CD4-positive, alpha-beta T cell treated with Interleukin-12 subunit alpha and Interleukin-12 subunit beta, for 1 hour (primary cell): ENCODE data around the gene SCUBE3.

Source experiments
- DNase-seq: peaks from one replicate; pipeline ENCODE4 v3.0.0-alpha.2; 2020

Gene SCUBE3

DNA sequence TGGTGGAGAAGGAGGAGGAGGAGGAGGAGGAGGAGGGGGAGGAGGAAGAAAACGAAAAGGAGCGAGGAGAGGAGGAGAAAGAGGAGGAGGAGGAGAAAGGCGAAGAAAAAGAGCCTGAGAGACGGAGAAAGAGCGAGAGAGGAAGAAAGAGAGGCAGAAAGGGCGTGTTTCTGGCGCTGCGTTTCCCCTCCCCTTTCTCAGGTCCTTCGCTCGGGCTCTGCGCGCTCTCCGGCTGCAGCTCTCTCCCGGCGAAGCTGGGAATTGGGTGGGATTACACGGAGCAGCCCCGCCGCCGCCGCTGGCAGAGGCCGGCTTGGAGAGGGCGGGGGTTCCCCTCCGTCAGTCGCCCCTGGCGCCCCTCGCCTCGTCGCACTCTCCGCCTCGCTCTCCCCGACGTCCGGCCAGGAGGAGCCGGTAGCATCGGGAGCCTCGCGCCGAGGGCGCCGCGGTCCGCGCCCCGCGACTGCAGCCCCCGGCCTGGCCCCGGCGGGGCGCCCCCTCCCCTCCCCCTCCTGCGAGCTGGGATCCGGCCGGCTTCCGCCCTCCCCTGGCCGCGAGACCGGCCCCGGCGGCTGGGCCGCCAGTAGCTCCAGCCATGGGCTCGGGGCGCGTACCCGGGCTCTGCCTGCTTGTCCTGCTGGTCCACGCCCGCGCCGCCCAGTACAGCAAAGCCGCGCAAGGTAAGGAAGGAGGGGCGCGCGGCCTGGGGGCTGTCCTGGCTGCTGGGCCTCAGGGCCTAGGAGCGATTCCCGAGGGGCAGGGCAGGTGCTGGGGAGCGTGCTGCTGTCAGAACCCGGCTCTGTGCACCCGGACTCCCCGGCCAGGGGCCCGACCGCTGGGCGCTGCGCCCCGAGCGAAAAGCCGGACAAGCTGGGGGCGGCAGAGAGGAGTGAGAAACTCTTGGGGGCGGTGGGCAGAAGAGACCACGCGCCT is at the start of gene SCUBE3:
Gene SCUBE3 (plus strand): TSS at position 133 of the 933 bp plus-strand sequence. CDS start 463 bp downstream, at position 596.
- DNase-seq: no peak

DNA sequence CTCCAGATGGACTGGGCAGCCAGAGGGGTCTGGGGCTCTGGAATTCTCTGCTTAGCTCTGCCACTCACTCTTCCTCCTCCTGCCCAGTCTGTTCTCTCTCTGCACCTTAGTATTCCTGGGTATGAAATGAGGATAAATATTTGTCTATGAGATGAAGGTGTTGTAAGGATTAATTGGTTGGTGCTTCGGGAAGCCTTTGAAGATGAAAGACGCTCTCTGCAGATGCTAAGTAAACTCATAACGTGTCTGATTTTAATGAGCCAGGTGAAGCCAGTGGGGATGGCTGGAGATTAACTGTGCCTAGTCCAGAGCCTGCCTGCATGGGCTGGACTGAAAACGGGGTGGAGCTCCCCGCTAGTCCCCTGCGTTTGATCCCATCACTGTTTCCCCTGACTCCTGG is 49.5 kb upstream of the SCUBE3 start:
- DNase-seq: no peak

DNA sequence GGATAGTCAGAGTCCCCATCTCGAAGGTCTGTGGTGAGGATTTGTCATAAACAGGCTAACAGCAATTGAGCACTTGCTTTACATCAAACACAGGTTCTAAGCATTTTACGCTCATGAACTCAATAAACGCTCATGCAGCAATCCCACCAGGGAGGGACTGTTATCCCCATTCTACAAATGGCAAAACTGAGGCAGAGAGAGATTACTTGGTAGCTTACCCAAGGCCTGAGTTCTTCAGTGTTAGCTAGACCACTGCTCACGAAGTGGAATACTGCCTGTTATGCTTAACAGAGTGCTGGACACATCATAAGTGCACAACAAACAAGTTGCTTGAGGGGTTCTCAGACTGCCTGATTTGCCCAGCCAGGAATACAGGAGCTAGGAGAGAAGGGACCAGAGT is 48.9 kb upstream of the SCUBE3 start:
- no peak for DNase-seq

DNA sequence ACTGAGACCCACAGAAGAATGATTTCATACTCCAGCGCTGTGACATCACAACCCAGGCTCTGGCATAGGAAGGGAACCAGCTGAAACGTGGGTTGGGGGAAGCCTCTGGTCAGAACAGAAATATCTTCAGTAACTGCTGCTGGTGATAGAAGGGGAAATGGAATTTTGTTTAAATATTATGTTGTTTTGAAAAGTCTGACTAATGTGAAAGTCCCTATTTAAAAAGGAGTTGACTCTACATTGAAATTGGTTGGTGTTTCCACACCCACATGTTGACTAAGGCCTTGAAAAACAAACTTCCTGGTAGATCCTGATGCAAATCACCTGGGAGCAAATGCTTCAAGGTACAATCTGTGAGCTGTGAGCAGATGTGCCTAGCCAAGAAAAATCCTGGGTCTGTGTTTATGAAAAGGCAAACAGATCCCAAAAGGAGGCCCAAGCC is 48.1 kb upstream of the SCUBE3 start:
- DNase-seq: no peak

DNA sequence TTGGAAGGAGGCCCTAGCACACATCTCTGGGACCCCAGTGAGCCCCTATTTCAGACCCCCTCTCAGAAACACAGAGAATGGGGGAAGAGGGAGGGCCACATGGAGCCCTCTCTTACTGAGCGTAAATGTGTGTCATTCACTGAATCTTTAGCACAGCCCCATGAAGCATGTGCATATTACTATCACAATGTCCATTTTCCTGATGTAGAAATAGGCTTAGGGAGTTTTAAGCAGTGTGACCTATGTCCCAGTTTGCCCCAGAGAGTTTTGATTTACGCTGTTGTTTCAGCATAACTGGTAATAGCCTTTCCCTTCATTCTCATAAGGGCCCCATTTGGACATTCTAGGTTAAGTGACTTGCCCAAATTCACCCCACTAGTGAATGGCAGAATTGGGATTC is 47.6 kb upstream of the SCUBE3 start:
- DNase-seq: no peak

DNA sequence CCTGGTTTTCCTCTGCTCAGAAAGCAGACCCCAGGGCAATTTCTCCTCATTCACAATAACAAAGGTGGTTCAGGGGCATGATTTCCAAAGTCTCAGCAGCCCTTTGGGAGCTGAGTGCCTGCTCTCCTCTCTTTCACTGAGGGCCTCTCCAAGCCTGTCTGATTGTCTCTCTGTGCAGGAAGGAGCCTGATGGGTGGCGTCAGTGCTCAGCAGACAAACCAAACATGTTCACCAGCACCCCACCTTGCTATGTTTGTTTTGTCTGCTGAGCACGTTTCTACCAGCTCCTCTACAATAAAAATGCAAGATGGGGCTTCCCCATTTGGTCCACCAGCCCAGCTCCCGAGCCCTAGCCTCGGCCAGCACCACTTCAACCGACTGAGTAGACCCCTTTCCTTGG is 47.2 kb upstream of the SCUBE3 start:
- no peak for DNase-seq

DNA sequence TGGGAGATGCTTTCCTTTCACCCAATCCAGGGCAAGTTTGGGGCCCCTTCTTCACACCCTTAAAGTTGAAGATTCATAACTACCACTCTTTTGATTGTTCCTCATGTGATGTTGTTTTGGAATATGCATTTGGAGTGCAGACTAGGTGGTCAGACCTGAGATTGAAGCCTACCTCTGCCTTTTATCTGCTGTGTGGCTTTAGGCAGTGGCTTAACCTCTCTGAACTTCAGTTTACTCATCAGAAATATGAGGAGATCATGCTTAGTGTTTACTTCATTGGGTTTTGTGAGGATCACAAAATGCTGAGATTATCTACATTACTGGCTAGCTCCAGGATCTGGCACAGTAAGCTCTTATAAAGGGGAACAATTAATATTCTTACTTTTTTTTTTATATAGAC is 46.3 kb upstream of the SCUBE3 start:
- no peak for DNase-seq

DNA sequence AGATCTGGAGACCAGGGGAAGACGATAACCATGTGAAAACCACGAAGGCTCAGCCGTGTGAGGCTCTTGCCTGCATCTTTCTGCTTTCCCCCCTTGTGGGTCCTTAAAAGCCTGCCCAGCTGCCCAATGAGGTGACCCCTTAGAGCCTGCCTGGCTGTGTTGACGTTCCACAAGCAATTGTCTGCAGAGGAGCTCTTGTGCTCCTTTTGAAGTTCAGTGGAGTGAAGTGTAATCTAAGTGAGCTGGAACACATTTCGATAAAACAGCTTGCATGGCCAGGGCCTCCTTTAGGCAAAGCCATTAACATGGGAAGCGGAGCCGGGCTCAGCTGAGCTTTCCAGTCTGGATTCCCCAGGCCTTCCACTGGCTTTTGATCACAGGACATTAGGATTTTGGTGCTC is 45.3 kb upstream of the SCUBE3 start:
- no peak for DNase-seq

DNA sequence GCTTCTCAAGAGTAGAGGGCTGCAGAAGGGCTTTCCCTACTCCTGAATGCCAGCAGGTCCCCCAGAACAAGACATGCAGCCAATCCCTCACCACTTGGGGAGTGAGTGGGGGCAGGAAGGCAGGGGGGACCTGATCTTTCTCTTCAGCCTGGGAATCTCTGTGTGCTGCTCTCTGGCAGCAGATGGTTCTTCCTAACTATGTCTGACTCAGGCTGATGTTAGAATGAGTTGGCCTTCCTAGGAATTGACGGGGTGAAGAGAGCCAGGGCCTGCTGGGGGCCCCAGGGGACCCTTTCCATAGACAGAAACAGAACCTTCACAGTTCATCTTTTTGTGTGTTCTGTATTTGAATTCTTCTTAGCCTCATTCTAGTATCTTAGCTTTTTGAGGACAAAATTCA is 43.6 kb upstream of the SCUBE3 start:
- no peak for DNase-seq

DNA sequence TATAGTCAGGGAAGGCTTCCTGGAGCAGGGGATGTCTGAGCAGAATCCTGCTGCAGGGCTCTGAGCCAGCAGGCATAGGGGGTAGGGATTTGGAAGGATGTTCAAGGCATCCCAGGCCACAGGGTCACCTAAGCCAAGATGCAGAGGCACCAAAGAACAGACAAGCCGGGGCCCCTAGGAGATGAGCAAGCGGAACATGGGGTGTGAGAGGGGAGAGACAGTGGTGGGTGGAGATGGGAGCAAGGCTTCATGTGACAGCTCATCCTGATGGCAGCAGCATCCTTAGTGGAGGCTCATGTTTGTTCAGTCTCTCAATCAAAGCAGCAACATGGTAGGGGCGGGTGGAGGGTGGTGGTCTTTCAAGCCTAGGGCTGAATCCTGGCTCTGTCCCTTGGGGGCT is 42.9 kb upstream of the SCUBE3 start:
- no peak for DNase-seq

DNA sequence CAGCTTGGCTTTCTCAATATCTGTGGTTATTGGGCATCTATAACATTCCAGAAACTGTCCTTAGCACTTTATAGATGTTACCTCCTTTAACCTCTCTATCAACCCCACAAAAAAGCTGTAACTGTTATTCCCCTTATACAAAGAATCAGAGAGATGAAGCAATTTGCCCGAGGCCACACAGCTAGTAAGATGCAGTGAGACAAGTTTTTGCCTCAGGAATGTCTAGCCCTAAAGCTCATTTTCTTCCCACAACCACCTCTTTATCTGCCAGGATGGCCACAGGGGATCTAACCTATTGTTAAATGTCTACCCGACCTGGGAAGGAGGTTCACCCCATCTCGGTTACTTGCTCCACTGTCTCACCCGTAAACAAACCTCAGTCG is 40.7 kb upstream of the SCUBE3 start:
- DNase-seq: no peak

DNA sequence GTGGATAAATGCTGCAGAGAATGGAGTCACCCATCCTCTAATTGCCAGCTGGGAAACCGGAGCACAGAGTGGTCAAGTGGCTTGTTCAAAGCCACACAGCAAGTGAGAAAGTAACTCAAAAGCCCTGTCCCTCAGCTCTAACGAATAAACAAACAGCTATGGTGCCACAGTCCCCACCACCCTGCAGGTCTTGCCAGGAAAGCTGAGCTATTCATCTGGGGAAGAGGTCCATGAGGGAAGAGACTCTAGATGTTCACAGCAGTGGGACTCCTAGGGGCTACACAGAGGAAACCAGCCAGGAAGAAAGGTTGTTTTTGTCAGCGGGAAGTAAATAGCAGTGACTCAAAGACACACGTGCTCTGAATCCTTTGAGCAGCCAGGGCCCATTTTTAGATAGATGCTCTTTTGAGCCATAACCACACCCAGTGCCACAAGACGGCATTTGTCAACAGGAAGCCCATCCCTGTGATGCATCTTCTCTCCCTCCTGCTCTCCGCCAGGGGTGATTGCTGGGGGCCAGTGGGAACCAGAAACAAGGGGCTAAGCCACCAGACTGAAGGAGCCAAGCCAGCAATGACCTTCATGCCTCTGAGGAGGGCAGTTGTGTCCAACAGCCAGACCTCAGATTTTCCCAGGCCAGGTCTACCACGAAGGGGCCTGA is 40.2 kb upstream of the SCUBE3 start:
- no peak for DNase-seq

DNA sequence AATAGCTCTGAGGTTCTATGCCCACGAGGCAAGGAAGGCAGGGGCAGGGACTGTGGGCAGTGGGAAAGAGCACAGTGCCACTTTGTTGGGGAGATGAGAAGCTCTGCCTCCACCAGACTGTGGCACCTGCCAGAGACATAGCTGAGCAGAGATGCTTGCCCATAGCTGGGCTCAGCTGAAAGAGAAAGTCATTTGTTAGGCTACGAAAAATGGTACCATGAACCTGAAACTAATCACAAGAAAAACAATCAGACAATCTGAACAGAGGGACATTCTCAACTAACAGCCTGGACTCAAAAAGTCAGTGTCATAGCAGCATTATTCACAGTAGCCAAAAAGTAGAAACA is 39.7 kb upstream of the SCUBE3 start:
- DNase-seq: no peak

DNA sequence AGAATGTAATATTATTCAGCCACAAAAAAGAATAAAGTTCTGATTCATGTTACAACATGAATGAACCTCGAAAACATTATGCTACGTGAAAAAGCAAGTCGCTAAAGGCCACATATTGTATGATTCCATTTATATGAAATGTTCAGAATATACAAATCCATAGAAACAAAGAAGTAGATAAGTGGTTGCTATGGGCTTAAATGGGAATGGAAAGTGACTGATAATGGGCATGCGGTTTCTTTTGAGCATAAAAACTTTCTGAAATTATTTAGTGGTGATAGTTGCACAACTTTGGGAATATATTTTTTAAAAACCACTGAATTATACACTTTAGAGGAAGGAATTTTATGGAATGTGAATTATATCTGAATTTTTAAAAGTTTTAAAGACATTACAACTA is 39.3 kb upstream of the SCUBE3 start:
- no peak for DNase-seq

DNA sequence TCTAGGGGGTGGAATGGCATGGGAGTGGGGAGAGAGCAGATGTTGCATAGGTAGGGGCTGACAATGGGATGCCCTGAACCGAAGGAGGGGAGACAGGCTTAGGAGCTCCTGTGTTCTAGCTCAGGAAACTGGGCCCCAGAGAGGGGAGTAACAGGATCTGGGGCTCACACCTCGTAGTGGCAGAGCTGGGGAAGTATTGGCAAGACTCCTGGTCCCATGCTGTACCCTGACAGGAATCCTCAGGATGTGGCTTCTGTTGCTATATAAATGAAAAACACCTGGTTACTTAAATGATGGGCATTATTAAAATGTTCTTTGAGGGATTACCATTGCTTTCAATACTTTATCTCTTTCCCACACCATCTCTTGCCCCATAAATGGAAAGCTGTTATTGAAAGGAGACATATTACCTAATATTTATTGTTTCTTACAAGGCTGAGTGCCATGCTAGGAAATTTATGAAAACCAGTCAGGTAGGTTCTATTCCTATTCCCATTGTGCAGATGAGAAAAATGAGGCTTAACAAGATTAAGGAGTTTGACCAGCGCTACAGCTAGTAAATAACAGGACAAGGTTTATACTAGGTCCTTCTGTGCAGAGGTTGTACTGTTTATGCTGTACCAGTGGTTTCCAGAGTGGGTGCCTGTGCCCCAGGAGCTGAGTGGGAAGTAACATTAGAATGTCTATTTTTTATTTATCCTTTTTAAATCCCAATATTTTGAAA is 37.3 kb upstream of the SCUBE3 start:
- DNase-seq: no peak

DNA sequence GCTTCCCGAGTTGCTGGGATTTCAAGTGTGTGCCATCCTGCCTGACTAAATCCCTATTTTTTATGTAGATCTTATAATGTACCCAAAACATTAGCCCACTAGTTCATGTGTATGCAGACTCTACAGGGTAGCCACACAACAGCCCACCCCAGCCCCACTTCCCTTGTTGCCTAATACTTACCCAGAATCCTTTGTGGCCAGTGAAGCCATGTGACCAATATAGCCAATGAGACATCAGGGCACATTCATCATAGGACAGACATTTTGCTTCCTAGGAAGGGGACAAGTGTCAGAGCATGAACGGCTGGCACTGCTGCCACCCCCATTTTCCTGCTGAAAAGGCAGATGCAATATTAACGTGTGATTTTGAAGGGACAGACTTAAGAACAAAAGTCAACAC is 36.6 kb upstream of the SCUBE3 start:
- DNase-seq: no peak

DNA sequence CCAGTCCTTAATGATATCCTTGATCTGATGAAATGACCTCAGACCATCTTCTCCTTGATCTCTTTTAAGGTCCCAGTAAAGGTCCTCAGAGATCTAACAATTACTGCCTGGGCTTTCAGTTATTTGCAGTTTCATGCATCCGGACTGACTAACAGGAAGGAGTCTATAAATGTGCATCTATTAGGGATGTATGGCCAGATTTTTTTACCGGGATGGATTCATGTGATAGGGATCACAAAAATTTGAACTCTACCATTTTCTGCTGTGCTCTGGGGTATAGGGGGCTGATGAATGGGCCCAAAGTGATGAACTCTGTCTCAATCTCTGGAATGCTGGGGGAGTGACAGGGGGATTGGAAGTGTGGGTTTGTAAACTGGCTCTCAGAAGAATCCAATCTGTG is 36.2 kb upstream of the SCUBE3 start:
- DNase-seq: no peak

DNA sequence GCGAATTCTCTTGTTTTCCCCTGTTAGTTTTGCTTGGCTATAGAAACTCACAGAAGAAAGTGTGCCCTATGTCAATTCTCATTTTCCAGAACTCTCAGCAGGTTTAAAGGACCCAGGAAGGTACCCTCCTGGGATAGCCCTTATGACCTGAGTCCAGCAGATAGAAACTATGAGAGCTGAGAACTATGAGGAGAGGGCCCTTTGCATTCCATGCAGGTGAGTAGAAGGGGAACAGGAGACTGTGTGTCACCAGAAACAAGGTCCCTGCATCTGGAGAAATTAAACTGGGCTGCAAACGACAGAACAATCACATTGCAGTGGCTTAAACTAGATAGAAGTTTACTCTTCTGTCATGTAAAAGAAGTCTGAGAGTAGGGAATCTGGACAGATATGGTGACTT is 35.7 kb upstream of the SCUBE3 start:
- no peak for DNase-seq

DNA sequence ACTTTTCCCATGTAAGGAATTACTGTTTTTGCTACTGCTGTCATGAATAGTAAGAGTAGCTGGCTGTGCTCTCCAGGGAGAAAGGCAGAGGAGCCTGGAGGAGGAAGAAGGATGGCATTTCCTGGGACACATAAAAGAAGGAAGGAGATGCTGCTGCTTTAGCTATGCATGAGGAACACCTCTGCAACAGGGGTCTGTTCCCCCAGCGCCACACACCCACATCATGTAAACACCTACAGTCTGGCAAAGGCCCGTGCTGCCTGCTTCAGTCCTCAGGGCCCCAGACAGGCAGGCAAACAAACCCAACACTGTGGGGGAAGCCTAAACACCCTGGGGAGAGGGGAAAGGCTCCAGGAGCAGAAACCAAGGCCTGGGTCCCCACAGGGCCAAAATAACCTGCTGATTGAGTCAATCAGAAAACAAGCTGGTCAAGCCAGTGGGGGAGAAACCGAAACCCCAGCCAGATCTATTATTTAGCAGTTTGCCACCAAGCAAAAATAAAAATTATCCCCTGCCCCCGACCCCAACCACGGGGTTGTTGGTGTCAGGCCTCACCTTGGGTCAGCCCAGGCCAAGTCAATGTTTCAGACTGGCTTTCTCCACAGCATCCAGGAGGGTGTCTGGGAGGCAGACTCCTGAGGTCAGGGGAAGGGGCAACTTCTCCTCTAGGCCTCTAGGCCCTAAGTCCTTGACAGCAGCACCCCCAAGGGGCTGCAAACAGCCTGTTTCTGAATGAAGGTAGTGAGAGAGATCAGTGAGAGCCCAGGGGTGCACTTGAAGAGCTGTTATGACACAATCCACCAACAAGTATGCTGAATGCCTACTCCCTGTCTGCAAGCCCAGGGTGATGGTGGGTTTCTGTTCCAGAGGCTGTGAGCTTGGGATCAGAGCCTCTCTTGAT is 34.6 kb upstream of the SCUBE3 start:
- DNase-seq: no peak

DNA sequence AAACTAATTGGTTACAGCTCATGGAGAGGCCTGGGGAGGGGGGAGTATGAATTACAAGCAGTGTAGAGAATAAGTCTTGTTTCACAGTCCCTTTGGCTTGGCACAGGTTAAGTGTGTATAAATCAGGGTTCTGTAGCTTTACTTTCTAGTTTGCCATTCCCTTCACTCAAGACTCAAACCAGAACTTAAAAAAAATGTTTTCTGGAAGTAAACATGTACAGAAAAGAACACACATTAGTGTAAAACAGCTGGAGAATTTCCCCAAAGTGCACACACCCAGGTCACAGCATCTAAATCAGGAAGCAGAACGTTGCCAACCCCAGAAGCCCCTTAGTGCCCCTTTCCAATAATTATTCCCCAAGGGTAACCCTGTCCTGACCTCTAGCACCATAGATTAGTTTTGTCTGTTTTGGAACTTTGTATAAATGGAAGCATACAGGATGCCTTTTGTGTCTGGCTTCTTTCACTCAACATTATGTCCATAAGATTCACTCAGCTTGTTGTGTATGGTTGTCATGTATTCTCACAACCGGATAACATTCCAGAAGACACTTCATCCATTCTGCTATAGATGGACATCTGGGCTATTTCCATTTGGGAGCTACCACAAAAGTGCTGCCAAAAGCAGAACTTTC is 33.7 kb upstream of the SCUBE3 start:
- no peak for DNase-seq

DNA sequence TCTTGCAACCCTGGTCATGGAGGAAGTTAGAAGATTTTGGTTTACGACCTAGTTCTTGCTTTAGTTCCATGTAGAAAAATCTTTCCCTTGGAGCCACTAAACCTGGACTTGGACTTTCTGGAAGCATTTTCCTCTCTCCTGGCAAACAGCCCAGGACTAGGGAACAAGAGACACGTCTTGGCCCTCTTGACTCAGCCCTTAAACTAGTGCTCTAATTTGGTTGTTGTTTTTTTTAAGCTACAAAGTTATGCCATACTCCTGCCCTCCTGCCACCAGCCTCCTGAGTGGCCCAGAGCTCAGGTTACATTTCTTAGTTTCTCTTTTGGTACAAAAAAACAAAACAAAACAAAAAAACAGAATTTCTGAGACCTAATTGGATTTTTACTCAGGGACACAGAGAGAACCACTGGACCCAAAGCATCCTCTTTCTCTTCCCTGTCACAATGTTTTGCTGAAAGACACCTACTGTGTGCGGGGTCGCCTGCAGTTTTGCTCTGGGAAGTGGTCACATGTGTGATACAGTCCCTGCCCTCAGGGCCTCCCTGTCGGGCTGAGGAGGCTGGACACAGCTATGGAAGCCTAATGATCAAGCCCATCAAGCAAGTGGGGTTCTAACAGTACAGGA is 32.3 kb upstream of the SCUBE3 start:
- DNase-seq: no peak
